WTC11 (cell line): ENCODE results near the gene PDZRN4. TPM values are rescaled to one million over a fixed set of nuclear protein-coding genes. Genes with fewer than 3 reads are reported as not detected.

Experiments used
- CBFB ChIP-seq: sonication (generic); formaldehyde crosslinking; IDR thresholded peaks from 2 replicates; pipeline ENCODE4 v1.8.1; 2022; ENCODE audit warnings: mild to moderate bottlenecking, low read depth, missing genetic modification reagents
- CREM ChIP-seq: sonication (generic); formaldehyde crosslinking; IDR thresholded peaks from 2 replicates; pipeline ENCODE4 v1.8.1; 2022; ENCODE audit warnings: mild to moderate bottlenecking, missing genetic modification reagents, moderate library complexity
- E2F4 ChIP-seq: sonication (generic); formaldehyde crosslinking; IDR thresholded peaks from 2 replicates; pipeline ENCODE4 v1.8.1; 2022; ENCODE audit warnings: low read depth, mild to moderate bottlenecking, moderate library complexity, missing genetic modification reagents, borderline replicate concordance
- FOXP4 ChIP-seq: sonication (generic); formaldehyde crosslinking; IDR thresholded peaks from 2 replicates; pipeline ENCODE4 v1.8.0; 2022; ENCODE audit warnings: mild to moderate bottlenecking, missing genetic modification reagents
- IRF2 ChIP-seq: sonication (generic); formaldehyde crosslinking; IDR thresholded peaks from 2 replicates; pipeline ENCODE4 v1.8.0; 2022; ENCODE audit warnings: low read depth, missing genetic modification reagents, borderline replicate concordance
- JUN ChIP-seq: sonication (generic); formaldehyde crosslinking; IDR thresholded peaks from 2 replicates; pipeline ENCODE4 v1.8.0; 2023; ENCODE audit warnings: mild to moderate bottlenecking, missing genetic modification reagents
- MXD4 ChIP-seq: fragments of 250-450 bp; sonication (Bioruptor Pico); IDR thresholded peaks from 2 replicates; pipeline ENCODE4 v1.8.0; 2021; ENCODE audit warnings: mild to moderate bottlenecking, moderate library complexity, borderline replicate concordance
- MYBL2 ChIP-seq: sonication (generic); formaldehyde crosslinking; IDR thresholded peaks from 2 replicates; pipeline ENCODE4 v1.8.1; 2023; ENCODE audit warnings: mild to moderate bottlenecking, moderate library complexity, missing genetic modification reagents
- NFYB ChIP-seq: sonication (generic); formaldehyde crosslinking; conservative IDR thresholded peaks from 2 replicates; pipeline ENCODE4 v1.8.0; 2022; ENCODE audit warnings: low read depth, missing genetic modification reagents
- NR2C2 ChIP-seq: sonication (generic); formaldehyde crosslinking; IDR thresholded peaks from 2 replicates; pipeline ENCODE4 v1.8.0; 2022; ENCODE audit warnings: mild to moderate bottlenecking, missing genetic modification reagents
- NR3C1 ChIP-seq: sonication (generic); formaldehyde crosslinking; conservative IDR thresholded peaks from 2 replicates; pipeline ENCODE4 v1.8.1; 2023; ENCODE audit warnings: low read depth, mild to moderate bottlenecking, missing genetic modification reagents
- PRRX2 ChIP-seq: fragments of 250-450 bp; sonication (Bioruptor Pico); IDR thresholded peaks from 2 replicates; pipeline ENCODE4 v1.8.0; 2021; ENCODE audit warnings: mild to moderate bottlenecking
- SP1 ChIP-seq: sonication (generic); formaldehyde crosslinking; conservative IDR thresholded peaks from 2 replicates; pipeline ENCODE4 v1.8.1; 2022; ENCODE audit warnings: missing genetic modification reagents
- STAT6 ChIP-seq: sonication (generic); formaldehyde crosslinking; conservative IDR thresholded peaks from 2 replicates; pipeline ENCODE4 v1.8.1; 2023; ENCODE audit warnings: mild to moderate bottlenecking, low read depth, missing genetic modification reagents, moderate library complexity
- TEAD1 ChIP-seq: sonication (generic); formaldehyde crosslinking; IDR thresholded peaks from 2 replicates; pipeline ENCODE4 v1.8.0; 2022; ENCODE audit warnings: mild to moderate bottlenecking, missing genetic modification reagents
- ZNF121 ChIP-seq: sonication (generic); formaldehyde crosslinking; IDR thresholded peaks from 2 replicates; pipeline ENCODE4 v1.8.0; 2023; ENCODE audit warnings: missing genetic modification reagents
- ZNF317 ChIP-seq: sonication (generic); formaldehyde crosslinking; IDR thresholded peaks from 2 replicates; pipeline ENCODE4 v1.8.1; 2023; ENCODE audit warnings: low read depth, mild to moderate bottlenecking, moderate library complexity, missing genetic modification reagents, borderline replicate concordance
- ZNF396 ChIP-seq: fragments of 250-450 bp; sonication (Bioruptor Pico); IDR thresholded peaks from 2 replicates; pipeline ENCODE4 v1.8.0; 2021; ENCODE audit warnings: mild to moderate bottlenecking, moderate library complexity, borderline replicate concordance
- ZNF416 ChIP-seq: fragments of 250-450 bp; sonication (Bioruptor Pico); IDR thresholded peaks from 2 replicates; pipeline ENCODE4 v1.9.0; 2021; ENCODE audit warnings: mild to moderate bottlenecking, inconsistent platforms
- ZNF512 ChIP-seq: sonication (generic); formaldehyde crosslinking; IDR thresholded peaks from 2 replicates; pipeline ENCODE4 v1.8.1; 2022; ENCODE audit warnings: missing genetic modification reagents, borderline replicate concordance
- ZSCAN18 ChIP-seq: fragments of 250-450 bp; sonication (Bioruptor Pico); IDR thresholded peaks from 2 replicates; pipeline ENCODE4 v2.1.2; 2022; ENCODE audit warnings: mild to moderate bottlenecking, moderate library complexity
- total RNA-seq: library from RNA; stranded (reverse); gene quantifications from 3 replicates; pipeline ENCODE4 v1.2.3, GENCODE V29; 2021
- TF ChIP-seq, protein P1 (sequence below): fragments of 200-600 bp; IDR thresholded peaks from 2 replicates; pipeline ENCODE4 v1.8.0; 2022; ENCODE audit warnings: antibody characterized with exemption
- TF ChIP-seq, protein P2 (sequence below): fragments of 250-450 bp; sonication (Bioruptor Pico); IDR thresholded peaks from 2 replicates; pipeline ENCODE4 v1.9.0; 2021; ENCODE audit warnings: mild to moderate bottlenecking
- TF ChIP-seq, protein P3 (sequence below): sonication (generic); formaldehyde crosslinking; IDR thresholded peaks from 2 replicates; pipeline ENCODE4 v1.8.0; 2022; ENCODE audit warnings: mild to moderate bottlenecking, missing genetic modification reagents

Gene PDZRN4
- total RNA-seq, 1 experiment from 2014 or later: 0.09 TPM

DNA sequence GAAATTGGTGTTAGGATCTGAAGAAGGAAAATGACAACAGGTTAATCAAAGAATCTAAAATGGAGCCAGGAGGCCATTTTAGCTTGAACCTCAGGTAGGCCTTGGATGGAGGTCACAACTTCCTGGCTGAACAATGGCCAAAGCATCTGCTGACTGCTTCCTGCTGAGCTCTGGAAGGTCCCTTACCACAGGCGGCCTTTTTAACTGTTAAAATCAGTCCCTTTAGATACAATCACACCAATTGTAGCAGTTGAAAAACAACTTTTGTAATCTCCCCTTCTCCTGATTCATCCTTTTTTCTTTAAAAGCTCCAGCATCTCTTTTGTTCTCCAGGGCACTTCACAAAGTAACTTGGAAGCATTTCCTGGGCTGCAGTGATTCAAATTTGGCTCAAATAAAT, 388.8 kb downstream of the PDZRN4 start (continued):
- TF ChIP-seq E2F4 (CRISPR knock-in tag) (no peak), NFYB (CRISPR knock-in tag) (no peak), CREM (CRISPR knock-in tag) (no peak), JUN (CRISPR knock-in tag) (no peak), ZNF396 (CRISPR knock-in tag) (peak; percentile 98), ZSCAN18 (CRISPR knock-in tag) (peak; percentile 97), ZNF416 (CRISPR knock-in tag) (0 out of 2 replicates have a peak, but pooled peaks have one; percentile 16), NR2C2 (CRISPR knock-in tag) (no peak), MYBL2 (CRISPR knock-in tag) (0 out of 2 replicates have a peak, but pooled peaks have one; percentile 52), CBFB (CRISPR knock-in tag) (no peak), MXD4 (CRISPR knock-in tag) (peak; percentile 92), SP1 (0 out of 2 replicates have a peak, but pooled peaks have one; percentile 19), IRF2 (CRISPR knock-in tag) (no peak), ZNF317 (CRISPR knock-in tag) (no peak), PRRX2 (CRISPR knock-in tag) (peak; percentile 92), ZNF121 (CRISPR knock-in tag) (no peak), FOXP4 (CRISPR knock-in tag) (peak; percentile 83; the same call in 1 of the 2 replicates), ZNF512 (CRISPR knock-in tag) (no peak), TEAD1 (CRISPR knock-in tag) (0 out of 2 replicates have a peak, but pooled peaks have one; percentile 48), NR3C1 (CRISPR knock-in tag) (no peak), STAT6 (CRISPR knock-in tag) (no peak)
- TF ChIP-seq, protein P1, sequence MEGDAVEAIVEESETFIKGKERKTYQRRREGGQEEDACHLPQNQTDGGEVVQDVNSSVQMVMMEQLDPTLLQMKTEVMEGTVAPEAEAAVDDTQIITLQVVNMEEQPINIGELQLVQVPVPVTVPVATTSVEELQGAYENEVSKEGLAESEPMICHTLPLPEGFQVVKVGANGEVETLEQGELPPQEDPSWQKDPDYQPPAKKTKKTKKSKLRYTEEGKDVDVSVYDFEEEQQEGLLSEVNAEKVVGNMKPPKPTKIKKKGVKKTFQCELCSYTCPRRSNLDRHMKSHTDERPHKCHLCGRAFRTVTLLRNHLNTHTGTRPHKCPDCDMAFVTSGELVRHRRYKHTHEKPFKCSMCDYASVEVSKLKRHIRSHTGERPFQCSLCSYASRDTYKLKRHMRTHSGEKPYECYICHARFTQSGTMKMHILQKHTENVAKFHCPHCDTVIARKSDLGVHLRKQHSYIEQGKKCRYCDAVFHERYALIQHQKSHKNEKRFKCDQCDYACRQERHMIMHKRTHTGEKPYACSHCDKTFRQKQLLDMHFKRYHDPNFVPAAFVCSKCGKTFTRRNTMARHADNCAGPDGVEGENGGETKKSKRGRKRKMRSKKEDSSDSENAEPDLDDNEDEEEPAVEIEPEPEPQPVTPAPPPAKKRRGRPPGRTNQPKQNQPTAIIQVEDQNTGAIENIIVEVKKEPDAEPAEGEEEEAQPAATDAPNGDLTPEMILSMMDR: no peak
- TF ChIP-seq, protein P2, sequence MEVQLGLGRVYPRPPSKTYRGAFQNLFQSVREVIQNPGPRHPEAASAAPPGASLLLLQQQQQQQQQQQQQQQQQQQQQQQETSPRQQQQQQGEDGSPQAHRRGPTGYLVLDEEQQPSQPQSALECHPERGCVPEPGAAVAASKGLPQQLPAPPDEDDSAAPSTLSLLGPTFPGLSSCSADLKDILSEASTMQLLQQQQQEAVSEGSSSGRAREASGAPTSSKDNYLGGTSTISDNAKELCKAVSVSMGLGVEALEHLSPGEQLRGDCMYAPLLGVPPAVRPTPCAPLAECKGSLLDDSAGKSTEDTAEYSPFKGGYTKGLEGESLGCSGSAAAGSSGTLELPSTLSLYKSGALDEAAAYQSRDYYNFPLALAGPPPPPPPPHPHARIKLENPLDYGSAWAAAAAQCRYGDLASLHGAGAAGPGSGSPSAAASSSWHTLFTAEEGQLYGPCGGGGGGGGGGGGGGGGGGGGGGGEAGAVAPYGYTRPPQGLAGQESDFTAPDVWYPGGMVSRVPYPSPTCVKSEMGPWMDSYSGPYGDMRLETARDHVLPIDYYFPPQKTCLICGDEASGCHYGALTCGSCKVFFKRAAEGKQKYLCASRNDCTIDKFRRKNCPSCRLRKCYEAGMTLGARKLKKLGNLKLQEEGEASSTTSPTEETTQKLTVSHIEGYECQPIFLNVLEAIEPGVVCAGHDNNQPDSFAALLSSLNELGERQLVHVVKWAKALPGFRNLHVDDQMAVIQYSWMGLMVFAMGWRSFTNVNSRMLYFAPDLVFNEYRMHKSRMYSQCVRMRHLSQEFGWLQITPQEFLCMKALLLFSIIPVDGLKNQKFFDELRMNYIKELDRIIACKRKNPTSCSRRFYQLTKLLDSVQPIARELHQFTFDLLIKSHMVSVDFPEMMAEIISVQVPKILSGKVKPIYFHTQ (CRISPR knock-in tag): peak; percentile 77; the same call in 1 of the 2 replicates
- TF ChIP-seq, protein P3, sequence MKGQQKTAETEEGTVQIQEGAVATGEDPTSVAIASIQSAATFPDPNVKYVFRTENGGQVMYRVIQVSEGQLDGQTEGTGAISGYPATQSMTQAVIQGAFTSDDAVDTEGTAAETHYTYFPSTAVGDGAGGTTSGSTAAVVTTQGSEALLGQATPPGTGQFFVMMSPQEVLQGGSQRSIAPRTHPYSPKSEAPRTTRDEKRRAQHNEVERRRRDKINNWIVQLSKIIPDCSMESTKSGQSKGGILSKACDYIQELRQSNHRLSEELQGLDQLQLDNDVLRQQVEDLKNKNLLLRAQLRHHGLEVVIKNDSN (CRISPR knock-in tag): no peak
